ENCODE results near the gene VPS37D.
"Not testable (repeated sequence)": the region's sequence is repeated elsewhere in the genome, so short reads cannot be mapped to it uniquely, and the experiment has no call there.

VPS37D gene

DNA sequence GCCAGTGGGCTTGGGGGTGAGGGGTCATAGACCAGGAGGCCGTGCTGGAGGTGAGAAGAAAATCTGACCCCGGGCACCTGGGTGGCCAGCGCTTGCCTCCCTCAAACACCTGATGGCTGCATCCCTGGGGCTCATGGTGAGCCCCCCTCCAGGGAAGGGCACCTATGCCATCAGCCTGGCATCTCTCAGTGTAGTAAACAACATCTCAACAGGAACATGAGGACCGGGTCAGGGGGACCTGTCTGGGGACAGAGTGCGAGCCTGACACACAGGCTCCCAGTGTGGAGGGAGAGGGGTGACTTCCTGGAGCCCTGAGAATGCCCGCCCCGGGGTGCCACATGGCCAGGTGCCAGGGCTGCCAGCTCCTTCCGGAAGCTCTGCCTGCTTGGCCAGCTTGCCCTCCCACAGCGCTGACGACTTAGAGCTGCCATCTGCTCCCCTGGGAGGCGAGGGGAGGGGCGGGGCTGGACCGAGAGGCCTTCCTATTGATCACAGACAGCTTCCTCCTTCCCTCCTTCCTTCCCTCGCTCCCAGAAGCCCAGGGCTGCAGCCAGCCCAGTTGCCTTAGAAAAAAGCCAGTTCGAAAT, 39.5 kb downstream of the VPS37D start:
- H3K27ac ChIP-seq, result peak overlapping the region in 7 of 11 experiments; percentile 3 to 70 (median 61); a peak in 12 of 22 replicates
- peaks cover 0 to 6% (median 0%) of the 10 kb centered on the region in 11 experiments; a peak in 5 of 22 replicates for H3K36me3 ChIP-seq
- H3K4me1 ChIP-seq, result peaks cover 43 to 89% (median 79%) of the 10 kb centered on the region in 10 experiments
- H4K20me1 ChIP-seq, result peaks cover 25 to 92% (median 81%) of the 10 kb centered on the region in 11 experiments; a peak in 21 of 22 replicates
- peak overlapping the region in 7 of 10 experiments; percentile 17 to 52 (median 43); a peak in 15 of 20 replicates for H3K4me3 ChIP-seq
- no peaks in the 10 kb centered on the region for H3K9me3 ChIP-seq (replicated peaks in 1 of 11)
- peak overlapping the region in 8 of 11 experiments; percentile 6 to 73 (median 46); a peak in 12 of 22 replicates for H3K9ac ChIP-seq
- peak overlapping the region; percentile 66 to 98 (median 91) for H3K4me2 ChIP-seq
- H3K27me3 ChIP-seq, result peaks cover 15 to 96% (median 21%) of the 10 kb centered on the region in 11 experiments
- no peak for TF ChIP-seq Cebpa-rat (IDR thresholded peaks at IDR 0.05)

DNA sequence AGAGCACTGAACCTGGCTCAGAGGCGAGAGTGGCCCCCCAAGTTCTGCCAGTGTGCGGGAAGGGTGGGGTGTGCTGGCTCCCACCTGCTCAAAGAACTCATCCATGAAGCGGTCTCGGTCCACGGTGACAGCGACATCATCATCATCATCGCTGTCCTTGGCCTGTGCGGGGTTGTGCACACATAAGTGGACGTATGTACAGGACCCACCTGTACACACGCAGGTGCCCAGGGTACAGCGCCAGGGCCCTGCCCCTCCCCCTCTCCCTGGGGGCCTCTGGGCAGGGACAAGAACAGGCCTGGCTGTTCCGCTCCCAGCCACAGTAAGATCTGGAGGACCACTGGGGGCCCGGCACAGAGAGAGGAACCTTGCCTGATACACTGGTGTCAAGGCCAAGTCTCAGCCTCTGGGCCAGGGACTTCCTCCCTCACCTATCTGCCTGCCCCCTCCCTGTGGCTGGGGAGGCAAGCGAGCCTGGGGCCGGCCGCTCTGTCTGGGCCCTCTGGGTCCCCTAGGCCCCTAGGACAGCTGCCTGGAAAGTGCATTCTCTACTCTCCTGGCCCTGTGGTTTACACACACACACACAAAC, 41.4 kb downstream of the VPS37D start:
- no peaks in the 10 kb centered on the region; a peak in 2 of 22 replicates for H3K36me3 ChIP-seq
- no peaks in the 10 kb centered on the region for H3K9me3 ChIP-seq (replicated peaks in 1 of 11)
- H4K20me1 ChIP-seq, result peaks cover 44 to 96% (median 88%) of the 10 kb centered on the region in 11 experiments
- TF ChIP-seq Cebpa-rat (IDR thresholded peaks at IDR 0.05), result no peak
- peaks cover 38 to 80% (median 69%) of the 10 kb centered on the region in 10 experiments for H3K4me1 ChIP-seq
- H3K9ac ChIP-seq, result peak overlapping the region in 2 of 11 experiments; percentile 15 to 47; a peak in 1 of 22 replicates
- H3K27ac ChIP-seq, result no peak overlapping the region
- H3K4me3 ChIP-seq, result no peak overlapping the region
- peaks cover 34 to 99% (median 40%) of the 10 kb centered on the region in 11 experiments for H3K27me3 ChIP-seq
- H3K4me2 ChIP-seq, result peak overlapping the region in 10 of 11 experiments; percentile 10 to 98 (median 92); a peak in 18 of 22 replicates

DNA sequence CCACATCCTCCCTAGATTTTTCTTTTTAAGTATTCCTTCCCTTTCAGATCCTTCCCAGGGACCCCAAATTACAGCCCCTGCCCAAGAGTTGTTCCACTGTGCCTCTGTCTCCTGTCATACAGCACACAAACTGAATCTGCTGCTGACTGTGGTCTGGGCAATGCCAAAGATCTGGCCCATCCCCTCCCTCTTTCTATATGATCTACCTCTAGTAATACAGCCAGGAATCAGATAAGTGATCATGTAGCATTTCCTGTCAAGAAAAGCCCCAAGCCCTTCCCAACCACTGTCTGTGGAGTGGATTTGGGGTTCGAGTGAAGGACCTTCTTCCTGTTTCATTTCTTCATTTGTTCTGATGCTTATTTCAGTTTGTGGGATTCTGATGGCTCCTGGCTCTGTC, 45.1 kb downstream of the VPS37D start:
- Histone ChIP-seq H3K4me1 (peaks cover 34 to 78% (median 65%) of the 10 kb centered on the region in 10 experiments), H3K9ac (no peak overlapping the region), H3K36me3 (no peaks in the 10 kb centered on the region; a peak in 2 of 22 replicates), H3K27me3 (peaks cover 64 to 97% (median 74%) of the 10 kb centered on the region in 11 experiments), H3K27ac (no peak overlapping the region), H3K9me3 (replicated peaks in 1 of 11) (no peaks in the 10 kb centered on the region), H3K4me2 (peak overlapping the region in 1 of 11 experiments; percentile 14; a peak in 1 of 22 replicates), H4K20me1 (peaks cover 75 to 99% (median 94%) of the 10 kb centered on the region in 11 experiments), H3K4me3 (no peak overlapping the region)
- TF ChIP-seq Cebpa-rat (IDR thresholded peaks at IDR 0.05), result no peak

DNA sequence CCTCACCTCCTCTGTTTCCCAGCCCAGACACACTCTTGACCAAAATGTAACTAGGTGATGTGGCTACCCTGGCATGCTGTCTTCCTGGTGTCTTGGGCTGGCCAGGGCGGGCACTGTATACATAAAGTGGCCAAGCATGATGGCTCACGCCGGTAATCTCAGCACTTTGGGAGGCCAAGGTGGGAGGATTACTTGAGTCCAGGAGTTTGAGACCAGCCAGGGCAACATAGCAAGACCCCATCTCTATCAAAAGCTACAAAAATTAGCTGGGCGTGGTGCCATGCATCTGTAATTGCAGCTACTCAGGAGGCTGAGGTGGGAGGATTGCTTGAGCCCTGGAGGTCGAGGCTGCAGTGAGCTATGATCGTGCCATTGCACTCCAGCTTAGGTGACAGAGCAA, 45.7 kb downstream of the VPS37D start:
- Histone ChIP-seq H4K20me1 (peaks cover 79 to 100% (median 96%) of the 10 kb centered on the region in 11 experiments), H3K4me1 (peaks cover 38 to 77% (median 65%) of the 10 kb centered on the region in 10 experiments), H3K27me3 (peaks cover 66 to 97% (median 76%) of the 10 kb centered on the region in 11 experiments)
- H3K9me3 ChIP-seq (replicated peaks in 1 of 11); H3K36me3 ChIP-seq; H3K4me2 ChIP-seq; H3K27ac ChIP-seq; H3K9ac ChIP-seq; H3K4me3 ChIP-seq: not testable (repeated sequence)

DNA sequence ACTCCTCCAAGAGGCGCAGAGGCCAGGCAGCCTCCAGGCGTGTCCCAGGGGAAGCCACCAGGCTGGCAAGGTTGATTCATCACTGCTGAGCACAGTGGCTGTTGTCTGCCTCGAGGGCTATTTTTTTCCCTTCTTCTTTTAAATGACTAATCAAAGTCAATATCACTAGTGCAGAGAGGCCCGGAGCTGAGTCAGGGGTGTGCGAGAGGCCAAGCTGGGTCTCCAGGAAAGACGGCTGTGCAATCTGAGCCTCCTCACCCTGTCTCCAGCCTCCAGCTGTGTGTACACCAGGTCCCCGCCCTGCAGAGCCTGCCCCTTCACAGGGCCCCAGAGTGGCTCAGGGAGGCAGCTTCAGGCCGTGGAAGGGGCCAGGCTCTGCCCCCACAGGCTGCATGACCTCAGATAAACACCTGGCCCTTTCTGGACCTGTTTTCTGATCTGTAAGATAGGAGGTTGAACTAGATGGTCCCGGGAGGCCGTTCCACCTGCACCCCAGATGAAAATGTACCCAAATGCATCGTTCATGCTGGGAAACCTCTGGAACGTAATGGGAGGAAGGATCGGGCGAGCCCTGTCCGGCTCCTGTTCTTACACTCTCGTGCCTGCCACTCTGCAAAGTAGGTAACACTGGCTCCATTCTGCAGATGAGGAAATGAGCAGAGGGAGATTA, 48.2 kb downstream of the VPS37D start:
- Histone ChIP-seq H3K4me1 (peaks cover 45 to 81% (median 66%) of the 10 kb centered on the region in 10 experiments), H3K9me3 (replicated peaks in 1 of 11) (no peaks in the 10 kb centered on the region), H4K20me1 (peaks cover 65 to 97% (median 85%) of the 10 kb centered on the region in 11 experiments), H3K36me3 (no peaks in the 10 kb centered on the region; a peak in 2 of 22 replicates), H3K4me2 (peak overlapping the region; percentile 73 to 100 (median 87)), H3K27me3 (peaks cover 82 to 95% (median 88%) of the 10 kb centered on the region in 11 experiments), H3K27ac (peak overlapping the region in 5 of 11 experiments; percentile 2 to 45 (median 15); a peak in 5 of 22 replicates), H3K9ac (peak overlapping the region in 3 of 11 experiments; percentile 4 to 31 (median 15); a peak in 3 of 22 replicates), H3K4me3 (peak overlapping the region in 1 of 10 experiments; percentile 36; a peak in 3 of 20 replicates)
- TF ChIP-seq Cebpa-rat (IDR thresholded peaks at IDR 0.05), result peak in 3 of 11 experiments; percentile 33 to 62 (median 38); a peak in 2 of 22 replicates

DNA sequence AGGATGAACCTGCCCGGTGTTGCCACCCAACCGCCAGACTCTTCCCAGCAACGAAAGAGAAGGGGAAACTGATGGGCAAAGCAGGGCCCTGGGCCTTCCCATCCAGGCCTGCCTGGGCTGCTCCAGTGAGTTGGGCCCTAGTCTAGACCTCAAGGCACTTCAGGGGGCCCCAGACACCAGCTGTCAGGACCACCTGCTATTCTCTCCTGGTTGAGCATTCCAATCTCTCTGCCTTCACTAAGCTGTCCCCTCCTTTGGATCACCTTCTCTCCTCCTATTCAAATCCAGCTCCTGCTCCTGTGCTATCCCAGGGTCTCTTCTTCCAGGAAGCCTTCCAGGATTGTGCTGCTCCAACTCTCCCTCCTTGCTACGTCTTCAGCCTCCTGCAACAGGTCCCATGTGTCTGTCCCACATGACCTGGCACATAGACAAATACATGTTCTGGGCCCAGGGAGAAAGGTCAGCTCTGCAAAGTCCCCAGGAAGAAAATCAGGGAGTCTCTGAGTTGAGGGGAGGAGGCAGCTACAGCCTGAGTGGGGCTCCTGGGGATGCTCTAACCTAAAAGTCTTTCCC, 48.8 kb downstream of the VPS37D start:
- Histone ChIP-seq H4K20me1 (peaks cover 62 to 97% (median 83%) of the 10 kb centered on the region in 11 experiments), H3K27me3 (peaks cover 82 to 95% (median 88%) of the 10 kb centered on the region in 11 experiments), H3K27ac (peak overlapping the region in 5 of 11 experiments; percentile 2 to 45 (median 15); a peak in 5 of 22 replicates), H3K4me2 (peak overlapping the region; percentile 73 to 100 (median 87)), H3K36me3 (no peaks in the 10 kb centered on the region; a peak in 2 of 22 replicates), H3K4me3 (peak overlapping the region in 2 of 10 experiments; percentile 13 to 36; a peak in 4 of 20 replicates), H3K4me1 (peaks cover 45 to 83% (median 67%) of the 10 kb centered on the region in 10 experiments), H3K9me3 (replicated peaks in 1 of 11) (no peaks in the 10 kb centered on the region), H3K9ac (peak overlapping the region in 1 of 11 experiments; percentile 31; a peak in 3 of 22 replicates)
- no peak for TF ChIP-seq Cebpa-rat (IDR thresholded peaks at IDR 0.05)

DNA sequence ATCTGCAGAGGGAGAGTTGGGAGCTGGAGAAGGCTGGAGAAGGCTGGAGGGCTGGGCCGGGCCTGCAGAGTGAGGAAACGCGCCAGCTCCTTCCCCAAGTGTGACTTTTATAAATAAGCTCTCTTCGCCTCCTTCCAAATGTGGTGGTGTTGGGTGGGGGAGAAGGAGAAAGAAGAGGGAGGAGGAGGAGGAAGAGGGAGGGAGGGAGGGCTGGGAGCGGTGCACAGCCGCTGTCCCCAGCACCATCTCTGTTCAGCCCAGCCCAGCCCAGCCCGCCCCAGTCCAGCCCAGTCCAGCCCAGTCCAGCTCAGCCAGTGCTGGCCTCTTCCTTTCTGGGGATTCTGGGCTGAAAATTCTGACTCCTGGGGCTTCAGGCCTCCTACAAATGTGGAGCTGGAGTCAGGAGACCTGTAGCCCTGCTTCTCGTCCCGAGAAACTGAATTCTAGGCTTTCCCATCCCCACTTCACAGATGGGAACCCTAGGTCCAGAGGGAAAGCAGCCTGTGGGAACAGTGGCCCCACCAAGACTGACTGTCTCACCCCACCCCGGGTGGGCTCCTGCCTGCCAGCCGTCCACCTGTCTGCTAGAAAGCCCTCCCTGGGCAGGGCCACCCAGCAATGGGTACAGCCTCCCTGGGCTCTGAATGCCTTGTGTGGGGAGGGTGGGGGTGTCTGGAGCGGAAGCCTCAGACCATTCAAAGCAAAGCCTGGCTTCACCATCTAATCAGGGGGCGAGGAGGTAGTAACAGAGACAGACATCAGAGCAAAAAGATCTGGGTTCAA, 49.6 kb downstream of the VPS37D start:
- H3K27me3 ChIP-seq, result peaks cover 80 to 95% (median 88%) of the 10 kb centered on the region in 11 experiments
- TF ChIP-seq Cebpa-rat (IDR thresholded peaks at IDR 0.05), result no peak
- H3K4me3 ChIP-seq, result peak overlapping the region in 6 of 10 experiments; percentile 16 to 95 (median 56); a peak in 7 of 20 replicates
- peak overlapping the region; percentile 99 to 100 (median 100) for H3K4me2 ChIP-seq
- peak overlapping the region in 6 of 11 experiments; percentile 16 to 77 (median 34); a peak in 8 of 22 replicates for H3K9ac ChIP-seq
- H3K36me3 ChIP-seq, result no peaks in the 10 kb centered on the region; a peak in 2 of 22 replicates
- peaks cover 53 to 97% (median 80%) of the 10 kb centered on the region in 11 experiments for H4K20me1 ChIP-seq
- peak overlapping the region in 8 of 11 experiments; percentile 14 to 66 (median 39); a peak in 13 of 22 replicates for H3K27ac ChIP-seq
- H3K9me3 ChIP-seq (replicated peaks in 1 of 11), result no peaks in the 10 kb centered on the region
- H3K4me1 ChIP-seq, result peaks cover 45 to 83% (median 70%) of the 10 kb centered on the region in 10 experiments
